Measurements from ENCODE around the gene FERD3L.
"Not testable (repeated sequence)": the region's sequence is repeated elsewhere in the genome, so short reads cannot be mapped to it uniquely, and the experiment has no call there.

The FERD3L gene

GRCh38 chr7:19144661-19145433, at the start of gene FERD3L:
FERD3L (minus strand) TSS chr7:19145421; CDS start chr7:19145362, 59 bp downstream.
- DNase-seq (ENCODE audit: low spot score) = no peak
- FAIRE-seq = no peak

GRCh38 chr7:19194417-19194816, 49.2 kb upstream of the FERD3L start:
- not testable (repeated sequence) for DNase-seq (ENCODE audit: low spot score); FAIRE-seq

- DNase-seq (ENCODE audit: low spot score) = no peak
- no peak for FAIRE-seq
Measured at GRCh38 chr7:19181634-19182033, 36.4 kb upstream of the FERD3L start.

GRCh38 chr7:19178595-19178994, 33.4 kb upstream of the FERD3L start:
- no peak for DNase-seq (ENCODE audit: low spot score)
- no peak for FAIRE-seq

GRCh38 chr7:19177269-19177668, 32.0 kb upstream of the FERD3L start:
- no peak for FAIRE-seq
- no peak for DNase-seq (ENCODE audit: low spot score)

GRCh38 chr7:19175241-19175640, 30.0 kb upstream of the FERD3L start:
- FAIRE-seq (no peak), DNase-seq (ENCODE audit: low spot score) (no peak)

- DNase-seq (ENCODE audit: low spot score) (no peak), FAIRE-seq (no peak)
Measured at GRCh38 chr7:19161671-19162070, 16.4 kb upstream of the FERD3L start.

- DNase-seq (ENCODE audit: low spot score) (no peak), FAIRE-seq (no peak)
Measured at GRCh38 chr7:19146699-19147098, 1.5 kb upstream of the FERD3L start.

- FAIRE-seq = no peak
Measured at GRCh38 chr7:19145434-19146115, 354 bp upstream of the FERD3L start.

GRCh38 chr7:19143881-19144574, 1.2 kb downstream of the FERD3L start:
- no peak for DNase-seq (ENCODE audit: low spot score)

More at GRCh38 chr7:19145434-19146115, 354 bp upstream of the FERD3L start:
- no peak for DNase-seq (ENCODE audit: low spot score)

GRCh38 chr7:19139706-19140327, 5.4 kb downstream of the FERD3L start:
- FAIRE-seq (no peak), DNase-seq (ENCODE audit: low spot score) (no peak)

More at GRCh38 chr7:19143881-19144574, 1.2 kb downstream of the FERD3L start:
- FAIRE-seq = no peak

GRCh38 chr7:19133886-19134285, 11.3 kb downstream of the FERD3L start:
- DNase-seq (ENCODE audit: low spot score) (no peak), FAIRE-seq (no peak)

GRCh38 chr7:19133390-19133789, 11.8 kb downstream of the FERD3L start:
- FAIRE-seq (no peak), DNase-seq (ENCODE audit: low spot score) (no peak)

- no peak for DNase-seq (ENCODE audit: low spot score)
- no peak for FAIRE-seq
Measured at GRCh38 chr7:19128856-19129255, 16.4 kb downstream of the FERD3L start.

GRCh38 chr7:19121977-19122588, 23.1 kb downstream of the FERD3L start:
- DNase-seq (ENCODE audit: low spot score) (peak; percentile 32), FAIRE-seq (peak; percentile 62)

- DNase-seq (ENCODE audit: low spot score) = no peak
- FAIRE-seq = no peak
Measured at GRCh38 chr7:19119870-19120486, 25.2 kb downstream of the FERD3L start.

- FAIRE-seq (no peak), DNase-seq (ENCODE audit: low spot score) (no peak)
Measured at GRCh38 chr7:19119372-19119771, 25.8 kb downstream of the FERD3L start.

GRCh38 chr7:19118636-19119371, 26.4 kb downstream of the FERD3L start:
- no peak for FAIRE-seq

GRCh38 chr7:19117870-19118608, 27.2 kb downstream of the FERD3L start:
- no peak for FAIRE-seq

More at GRCh38 chr7:19118636-19119371, 26.4 kb downstream of the FERD3L start:
- DNase-seq (ENCODE audit: low spot score) = no peak

More at GRCh38 chr7:19117870-19118608, 27.2 kb downstream of the FERD3L start:
- DNase-seq (ENCODE audit: low spot score) = no peak

Data from RCC 7860 (cell line).